ENCODE results near the gene SDR42E1.

SDR42E1 gene

DNA sequence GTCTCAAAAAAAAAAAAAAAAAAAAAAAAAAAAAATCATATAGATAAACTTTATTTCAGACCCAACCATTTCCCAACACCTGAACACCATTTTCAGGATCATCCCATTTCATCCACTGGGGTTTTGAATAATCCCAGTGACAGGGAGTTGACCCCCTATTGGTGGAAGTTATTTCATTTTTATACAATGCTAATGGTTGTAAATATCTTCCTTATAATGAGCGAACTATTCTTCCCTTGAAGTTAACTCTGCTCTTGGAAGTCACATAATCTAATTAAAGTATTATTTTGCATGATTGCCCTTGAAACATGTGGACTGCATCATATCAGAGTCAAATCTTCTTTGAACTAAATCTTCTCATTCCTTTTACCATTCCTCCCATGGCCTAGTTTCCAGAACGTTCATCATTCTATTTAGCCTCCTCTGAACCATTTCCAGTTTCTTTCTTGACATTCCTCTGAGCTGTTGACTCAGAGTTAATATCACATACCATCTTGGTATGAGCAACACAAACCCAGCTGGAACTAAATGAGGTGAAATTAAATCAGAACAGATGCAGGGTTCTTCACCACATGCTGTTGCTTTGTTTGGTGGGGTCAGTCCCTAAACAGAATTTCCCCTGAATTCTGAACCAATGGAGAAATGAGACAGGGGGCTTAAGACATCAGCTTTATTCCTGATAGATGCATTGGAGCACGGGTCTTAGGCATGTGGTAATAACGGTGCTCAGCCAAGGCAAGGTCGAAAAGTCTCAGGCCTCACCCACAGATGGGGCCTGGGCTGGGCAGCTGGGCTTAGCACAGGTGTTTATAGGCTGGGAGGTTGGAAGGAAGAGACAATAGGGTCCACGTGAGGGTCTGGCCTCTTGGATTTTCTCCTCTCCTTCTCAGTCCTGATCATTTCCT, 32.7 kb upstream of the SDR42E1 start:
- H3K27me3 ChIP-seq (ENCODE audit: insufficient read depth, poor library complexity, severe bottlenecking) = peaks cover under 1% of the 10 kb centered on the region
- H3K27ac ChIP-seq (replicated peaks) = no peak overlapping the region
- TF ChIP-seq, protein P1, sequence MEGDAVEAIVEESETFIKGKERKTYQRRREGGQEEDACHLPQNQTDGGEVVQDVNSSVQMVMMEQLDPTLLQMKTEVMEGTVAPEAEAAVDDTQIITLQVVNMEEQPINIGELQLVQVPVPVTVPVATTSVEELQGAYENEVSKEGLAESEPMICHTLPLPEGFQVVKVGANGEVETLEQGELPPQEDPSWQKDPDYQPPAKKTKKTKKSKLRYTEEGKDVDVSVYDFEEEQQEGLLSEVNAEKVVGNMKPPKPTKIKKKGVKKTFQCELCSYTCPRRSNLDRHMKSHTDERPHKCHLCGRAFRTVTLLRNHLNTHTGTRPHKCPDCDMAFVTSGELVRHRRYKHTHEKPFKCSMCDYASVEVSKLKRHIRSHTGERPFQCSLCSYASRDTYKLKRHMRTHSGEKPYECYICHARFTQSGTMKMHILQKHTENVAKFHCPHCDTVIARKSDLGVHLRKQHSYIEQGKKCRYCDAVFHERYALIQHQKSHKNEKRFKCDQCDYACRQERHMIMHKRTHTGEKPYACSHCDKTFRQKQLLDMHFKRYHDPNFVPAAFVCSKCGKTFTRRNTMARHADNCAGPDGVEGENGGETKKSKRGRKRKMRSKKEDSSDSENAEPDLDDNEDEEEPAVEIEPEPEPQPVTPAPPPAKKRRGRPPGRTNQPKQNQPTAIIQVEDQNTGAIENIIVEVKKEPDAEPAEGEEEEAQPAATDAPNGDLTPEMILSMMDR (IDR thresholded peaks at IDR 0.05; ENCODE audit: insufficient read depth, low read length) = no peak
- TF ChIP-seq, protein P2, sequence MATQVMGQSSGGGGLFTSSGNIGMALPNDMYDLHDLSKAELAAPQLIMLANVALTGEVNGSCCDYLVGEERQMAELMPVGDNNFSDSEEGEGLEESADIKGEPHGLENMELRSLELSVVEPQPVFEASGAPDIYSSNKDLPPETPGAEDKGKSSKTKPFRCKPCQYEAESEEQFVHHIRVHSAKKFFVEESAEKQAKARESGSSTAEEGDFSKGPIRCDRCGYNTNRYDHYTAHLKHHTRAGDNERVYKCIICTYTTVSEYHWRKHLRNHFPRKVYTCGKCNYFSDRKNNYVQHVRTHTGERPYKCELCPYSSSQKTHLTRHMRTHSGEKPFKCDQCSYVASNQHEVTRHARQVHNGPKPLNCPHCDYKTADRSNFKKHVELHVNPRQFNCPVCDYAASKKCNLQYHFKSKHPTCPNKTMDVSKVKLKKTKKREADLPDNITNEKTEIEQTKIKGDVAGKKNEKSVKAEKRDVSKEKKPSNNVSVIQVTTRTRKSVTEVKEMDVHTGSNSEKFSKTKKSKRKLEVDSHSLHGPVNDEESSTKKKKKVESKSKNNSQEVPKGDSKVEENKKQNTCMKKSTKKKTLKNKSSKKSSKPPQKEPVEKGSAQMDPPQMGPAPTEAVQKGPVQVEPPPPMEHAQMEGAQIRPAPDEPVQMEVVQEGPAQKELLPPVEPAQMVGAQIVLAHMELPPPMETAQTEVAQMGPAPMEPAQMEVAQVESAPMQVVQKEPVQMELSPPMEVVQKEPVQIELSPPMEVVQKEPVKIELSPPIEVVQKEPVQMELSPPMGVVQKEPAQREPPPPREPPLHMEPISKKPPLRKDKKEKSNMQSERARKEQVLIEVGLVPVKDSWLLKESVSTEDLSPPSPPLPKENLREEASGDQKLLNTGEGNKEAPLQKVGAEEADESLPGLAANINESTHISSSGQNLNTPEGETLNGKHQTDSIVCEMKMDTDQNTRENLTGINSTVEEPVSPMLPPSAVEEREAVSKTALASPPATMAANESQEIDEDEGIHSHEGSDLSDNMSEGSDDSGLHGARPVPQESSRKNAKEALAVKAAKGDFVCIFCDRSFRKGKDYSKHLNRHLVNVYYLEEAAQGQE (IDR thresholded peaks at IDR 0.05; ENCODE audit: insufficient replicate concordance, low read depth) = no peak
- TF ChIP-seq POLR2AphosphoS5 (IDR thresholded peaks at IDR 0.05; ENCODE audit: low read depth) = no peak
- no peak for TF ChIP-seq SPI1 (IDR thresholded peaks at IDR 0.05; ENCODE audit: borderline replicate concordance, low read depth)
- TF ChIP-seq GABPA (IDR thresholded peaks at IDR 0.05; ENCODE audit: low read depth) = no peak
- DNase-seq (ENCODE audit: low read depth in 1 of 2, low spot score in 1 of 2) = no peak
- no peak overlapping the region for H3K4me3 ChIP-seq (replicated peaks; ENCODE audit: insufficient read depth, low read length)

DNA sequence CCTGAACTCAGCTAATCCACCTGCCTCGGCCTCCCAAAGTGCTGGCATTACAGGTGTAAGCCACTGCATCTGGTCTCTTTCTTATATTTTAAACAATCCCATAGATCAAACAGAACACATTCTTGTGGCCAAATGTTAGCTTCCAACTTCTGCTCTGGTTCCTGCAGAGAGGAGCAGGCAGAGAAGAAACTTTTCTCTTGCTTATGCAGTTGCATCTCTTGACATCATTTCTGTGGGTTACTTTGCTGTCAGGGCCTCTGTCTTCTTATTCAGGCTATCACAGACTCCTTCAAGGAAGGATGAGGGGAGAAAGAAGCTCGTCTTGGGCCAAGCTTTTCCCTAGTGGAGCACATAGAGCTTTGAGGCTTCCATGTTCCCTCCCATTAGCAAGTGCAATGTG, 31.6 kb upstream of the SDR42E1 start:
- Histone ChIP-seq H3K4me3 (replicated peaks; ENCODE audit: insufficient read depth, low read length) (no peak overlapping the region), H3K27me3 (ENCODE audit: insufficient read depth, poor library complexity, severe bottlenecking) (peaks cover 5% of the 10 kb centered on the region), H3K27ac (replicated peaks) (no peak overlapping the region)
- TF ChIP-seq SPI1 (IDR thresholded peaks at IDR 0.05; ENCODE audit: borderline replicate concordance, low read depth) (no peak), GABPA (IDR thresholded peaks at IDR 0.05; ENCODE audit: low read depth) (no peak), POLR2AphosphoS5 (IDR thresholded peaks at IDR 0.05; ENCODE audit: low read depth) (no peak)
- TF ChIP-seq, protein P1 (IDR thresholded peaks at IDR 0.05; ENCODE audit: insufficient read depth, low read length) = no peak
- TF ChIP-seq, protein P2 (IDR thresholded peaks at IDR 0.05; ENCODE audit: insufficient replicate concordance, low read depth) = no peak
- DNase-seq (ENCODE audit: low read depth in 1 of 2, low spot score in 1 of 2) = no peak

DNA sequence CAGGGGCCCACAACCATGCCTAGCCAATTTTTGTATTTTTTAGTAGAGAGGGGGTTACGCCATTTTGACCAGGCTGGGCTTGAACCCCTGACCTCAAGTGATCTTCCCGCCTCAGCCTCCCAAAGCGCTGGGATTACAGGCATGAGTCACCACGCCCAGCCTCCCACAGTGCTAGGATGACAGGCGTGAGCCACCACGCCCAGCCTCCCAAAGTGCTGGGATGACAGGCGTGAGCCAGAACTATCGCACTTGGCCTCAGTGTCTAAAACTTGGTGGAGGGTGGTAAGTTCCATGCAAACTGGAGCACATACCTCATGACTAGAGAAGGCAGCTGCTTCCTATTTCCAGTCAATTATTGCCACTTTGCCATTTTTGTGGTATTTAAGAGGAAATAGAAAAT, 30.9 kb upstream of the SDR42E1 start:
- H3K4me3 ChIP-seq (replicated peaks; ENCODE audit: insufficient read depth, low read length) = no peak overlapping the region
- peaks cover 5% of the 10 kb centered on the region for H3K27me3 ChIP-seq (ENCODE audit: insufficient read depth, poor library complexity, severe bottlenecking)
- no peak overlapping the region for H3K27ac ChIP-seq (replicated peaks)
- no peak for DNase-seq (ENCODE audit: low read depth in 1 of 2, low spot score in 1 of 2)
- TF ChIP-seq GABPA (IDR thresholded peaks at IDR 0.05; ENCODE audit: low read depth) (no peak), POLR2AphosphoS5 (IDR thresholded peaks at IDR 0.05; ENCODE audit: low read depth) (no peak), SPI1 (IDR thresholded peaks at IDR 0.05; ENCODE audit: borderline replicate concordance, low read depth) (no peak)
- TF ChIP-seq, protein P2 (IDR thresholded peaks at IDR 0.05; ENCODE audit: insufficient replicate concordance, low read depth) = no peak
- TF ChIP-seq, protein P1 (IDR thresholded peaks at IDR 0.05; ENCODE audit: insufficient read depth, low read length) = no peak
